GM21786 (cell line): ENCODE results near the gene AGPAT2.

Source experiments
- ATAC-seq: cut with Tn5 transposase; IDR thresholded peaks from one replicate; pipeline ENCODE4 v1.9.1; 2021; ENCODE audit not compliant: unreplicated experiment

The AGPAT2 gene

DNA sequence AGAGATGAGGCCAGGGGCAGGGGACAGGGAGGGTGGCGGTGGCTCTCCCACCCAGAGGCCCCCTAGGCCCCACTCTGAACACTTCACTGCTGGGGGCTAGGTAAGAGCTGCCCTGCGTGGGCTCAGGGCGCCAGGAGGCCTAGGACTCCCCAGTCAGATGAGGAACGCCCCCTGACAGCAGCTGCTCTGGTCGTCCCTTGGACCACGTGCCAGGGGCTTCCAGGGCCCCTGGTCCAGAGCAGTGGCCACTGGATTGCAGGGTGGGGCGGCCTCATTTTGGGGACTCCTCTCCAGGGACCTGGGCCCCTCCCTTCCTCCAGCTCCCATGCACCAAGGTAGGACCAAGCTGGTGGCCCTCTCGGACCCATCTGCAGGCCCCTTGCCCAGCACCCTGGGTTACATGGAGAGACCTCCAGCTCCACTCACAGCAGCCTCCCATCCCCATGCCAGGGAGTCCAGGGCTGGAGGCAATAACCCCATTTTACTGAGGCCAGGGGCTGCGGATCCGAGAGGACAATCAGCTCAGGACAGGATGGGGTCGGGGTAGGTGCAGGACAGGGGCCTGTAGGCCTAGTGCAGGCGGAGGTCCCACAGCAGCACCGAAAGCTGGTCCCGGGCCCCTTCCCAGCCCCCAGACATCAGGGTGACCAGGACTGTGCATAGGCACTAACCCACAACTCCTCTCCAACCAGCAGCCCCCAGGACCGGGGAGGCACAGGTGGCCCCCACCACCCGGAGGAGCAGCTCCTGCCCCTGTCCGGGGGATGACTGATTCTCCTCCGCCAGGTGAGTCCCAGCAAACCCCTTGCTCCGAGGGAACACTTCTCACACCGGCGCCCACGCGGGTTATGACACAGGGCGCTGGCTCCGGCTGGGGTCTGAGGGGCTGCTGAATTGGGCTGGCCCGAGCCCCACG lies 23.0 kb downstream of the AGPAT2 start:
- no peak for ATAC-seq

DNA sequence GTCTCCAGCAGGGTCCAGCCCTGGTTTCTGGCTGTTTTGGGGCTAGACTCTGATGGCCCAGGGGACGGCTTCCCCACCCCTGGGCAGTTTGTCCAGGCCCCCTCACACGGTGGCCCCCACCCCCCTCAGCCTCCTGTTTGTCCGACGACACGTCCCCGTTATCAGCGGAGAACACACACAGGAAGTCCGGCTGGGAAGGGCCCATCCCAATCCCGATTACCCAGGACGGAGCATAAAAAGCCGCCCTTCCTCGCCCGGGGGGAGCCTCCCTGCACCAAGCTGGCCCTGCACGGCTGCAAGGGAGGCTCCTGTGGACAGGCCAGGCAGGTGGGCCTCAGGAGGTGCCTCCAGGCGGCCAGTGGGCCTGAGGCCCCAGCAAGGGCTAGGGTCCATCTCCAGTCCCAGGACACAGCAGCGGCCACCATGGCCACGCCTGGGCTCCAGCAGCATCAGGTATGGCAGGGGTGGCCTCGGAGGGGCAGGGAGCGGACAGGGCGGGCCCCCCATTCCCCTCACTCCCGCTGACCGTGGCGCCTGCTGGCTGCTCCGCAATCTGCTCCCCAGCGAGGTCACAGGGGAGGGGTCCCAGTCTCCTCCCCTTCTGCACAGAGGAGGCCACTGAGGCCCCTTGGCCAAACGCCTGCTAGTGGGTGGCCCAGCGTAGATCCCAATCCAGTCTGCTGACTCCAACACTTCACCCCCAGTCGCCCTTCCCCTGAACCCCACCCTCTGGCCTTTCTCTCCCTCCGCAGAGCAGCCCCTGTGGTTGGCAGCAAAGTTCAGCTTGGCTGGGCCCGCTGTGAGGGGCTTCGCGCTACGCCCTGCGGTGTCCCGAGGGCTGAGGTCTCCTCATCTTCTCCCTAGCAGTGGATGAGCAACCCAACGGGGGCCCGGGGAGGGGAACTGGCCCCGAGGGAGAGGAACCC lies 24.3 kb downstream of the AGPAT2 start, which contains the start of gene EGFL7:
TSS of gene EGFL7 (plus strand) at position 261 of the 926 bp plus-strand sequence. CDS start 5,367 bp downstream, outside the sequence.
- ATAC-seq = no peak

DNA sequence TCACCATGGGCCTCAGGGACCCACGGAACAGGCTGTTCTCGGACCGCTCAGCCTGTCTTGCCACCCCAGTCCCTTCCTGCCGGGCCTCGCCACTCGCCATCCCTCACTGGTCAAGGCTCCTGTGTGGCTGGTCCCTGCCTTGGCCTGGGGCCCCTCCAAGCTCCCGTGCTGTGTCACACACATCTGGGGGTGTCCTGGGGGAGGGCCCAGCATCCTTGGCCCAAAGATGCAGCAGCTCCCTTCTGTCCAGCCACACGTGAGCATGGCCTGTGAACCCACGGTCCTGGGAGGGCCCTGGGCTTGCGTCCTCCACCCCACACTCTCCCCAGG lies 25.0 kb downstream of the AGPAT2 start:
- ATAC-seq = no peak

DNA sequence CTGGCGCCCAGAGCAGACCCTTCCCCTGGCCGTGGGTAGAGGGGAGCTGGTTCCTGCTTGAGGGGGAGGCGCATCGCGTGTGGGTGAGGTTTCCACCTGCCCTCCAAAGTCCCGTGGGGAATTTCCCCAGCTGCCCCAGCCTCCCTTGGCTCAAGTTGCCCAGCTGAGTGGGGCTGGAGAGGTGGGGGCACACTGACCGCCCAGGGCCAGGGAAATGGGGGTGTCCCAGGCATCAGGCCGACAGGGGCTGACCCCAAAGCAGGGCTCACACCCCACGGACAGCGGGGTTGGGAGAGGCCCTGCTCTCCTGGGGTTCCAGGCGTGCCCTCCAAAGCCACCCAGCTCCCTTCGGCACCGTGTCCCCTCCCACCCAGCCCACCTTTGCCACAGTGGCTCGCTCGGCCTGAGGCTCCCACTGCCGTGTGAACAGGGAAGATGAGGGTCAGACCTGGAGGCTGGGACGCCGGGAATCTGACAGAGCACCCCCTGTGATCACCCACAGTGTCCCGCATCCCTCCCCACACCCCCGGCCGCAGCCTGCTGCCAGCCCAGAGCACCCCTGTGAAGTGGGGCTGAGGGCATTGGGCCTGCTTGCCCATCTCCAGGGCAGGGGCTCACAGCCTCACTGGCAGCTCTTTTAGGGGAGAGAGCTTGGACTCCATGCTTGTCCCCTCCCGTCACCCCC lies 25.5 kb downstream of the AGPAT2 start:
- no peak for ATAC-seq

DNA sequence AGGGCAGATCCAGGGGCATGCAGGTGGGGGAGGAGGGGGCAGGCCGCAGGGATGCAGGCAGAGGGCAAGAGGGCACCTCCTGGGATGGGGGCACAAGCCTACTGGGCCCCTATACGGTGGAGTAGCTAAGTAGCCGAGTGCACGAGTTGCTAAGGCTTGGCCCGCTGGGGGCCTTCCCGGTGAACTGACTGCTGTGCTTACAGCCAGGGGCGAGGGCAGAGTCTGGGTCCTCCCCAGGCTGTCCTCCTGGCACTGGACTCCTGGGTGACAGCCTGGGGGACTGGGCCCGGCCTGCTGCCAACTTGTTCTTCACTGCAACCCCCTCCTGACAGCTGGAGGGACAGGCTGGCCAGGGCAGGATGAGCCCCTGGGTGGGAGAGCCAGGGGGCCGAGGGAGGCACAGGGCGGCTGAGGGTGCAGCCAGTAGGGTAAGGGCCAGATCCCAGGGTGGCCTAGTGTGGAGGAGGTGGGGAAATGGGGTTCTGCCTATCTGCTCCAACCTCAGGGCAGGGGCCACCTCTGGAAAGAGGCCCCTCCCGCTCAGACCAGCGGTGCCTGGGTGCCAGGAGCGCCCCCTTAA lies 26.2 kb downstream of the AGPAT2 start:
- ATAC-seq = no peak

DNA sequence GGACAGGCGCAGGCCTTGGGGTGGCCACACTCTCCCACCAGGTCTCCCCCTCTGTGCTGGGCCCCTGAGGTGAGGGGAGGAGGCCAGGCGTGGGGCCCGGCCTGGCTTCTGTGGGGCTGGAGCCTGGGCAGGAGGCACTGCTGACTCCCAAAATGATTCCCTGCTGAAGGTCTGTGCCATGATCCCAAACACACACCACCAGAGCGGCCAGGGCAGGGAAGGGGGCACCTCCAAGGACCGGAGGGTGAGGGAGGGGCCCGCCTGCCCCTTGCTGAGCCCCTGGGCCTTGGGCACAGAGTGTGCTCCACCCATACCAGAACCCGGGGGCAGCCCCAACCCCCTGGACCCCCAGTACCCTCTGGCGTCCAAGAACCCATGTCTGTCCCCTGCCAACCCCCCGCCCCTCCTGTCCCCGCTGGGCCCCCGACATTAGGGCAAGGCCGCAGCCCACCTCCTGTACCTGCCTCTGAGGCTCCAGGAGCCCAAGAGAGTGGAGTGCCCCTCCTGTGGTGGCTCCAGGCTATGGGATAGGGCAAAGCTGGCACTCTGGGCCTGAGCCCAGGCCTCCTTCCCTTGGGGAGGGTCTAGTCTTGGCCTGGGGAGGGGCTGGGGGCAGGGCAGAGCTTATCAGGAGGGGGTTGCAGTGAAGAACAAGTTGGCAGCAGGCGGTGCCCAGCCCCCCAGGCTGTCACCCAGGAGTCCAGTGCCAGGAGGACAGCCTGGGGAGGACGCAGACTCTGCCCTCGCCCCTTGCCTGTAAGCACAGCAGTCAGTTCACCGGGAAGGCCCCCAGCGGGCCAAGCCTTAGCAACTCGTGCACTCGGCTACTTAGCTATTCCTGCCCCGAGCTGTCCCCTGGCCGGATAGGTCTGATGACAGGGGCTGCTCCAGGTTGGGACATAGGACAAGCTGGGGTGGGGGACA lies 27.1 kb downstream of the AGPAT2 start:
- ATAC-seq = no peak

DNA sequence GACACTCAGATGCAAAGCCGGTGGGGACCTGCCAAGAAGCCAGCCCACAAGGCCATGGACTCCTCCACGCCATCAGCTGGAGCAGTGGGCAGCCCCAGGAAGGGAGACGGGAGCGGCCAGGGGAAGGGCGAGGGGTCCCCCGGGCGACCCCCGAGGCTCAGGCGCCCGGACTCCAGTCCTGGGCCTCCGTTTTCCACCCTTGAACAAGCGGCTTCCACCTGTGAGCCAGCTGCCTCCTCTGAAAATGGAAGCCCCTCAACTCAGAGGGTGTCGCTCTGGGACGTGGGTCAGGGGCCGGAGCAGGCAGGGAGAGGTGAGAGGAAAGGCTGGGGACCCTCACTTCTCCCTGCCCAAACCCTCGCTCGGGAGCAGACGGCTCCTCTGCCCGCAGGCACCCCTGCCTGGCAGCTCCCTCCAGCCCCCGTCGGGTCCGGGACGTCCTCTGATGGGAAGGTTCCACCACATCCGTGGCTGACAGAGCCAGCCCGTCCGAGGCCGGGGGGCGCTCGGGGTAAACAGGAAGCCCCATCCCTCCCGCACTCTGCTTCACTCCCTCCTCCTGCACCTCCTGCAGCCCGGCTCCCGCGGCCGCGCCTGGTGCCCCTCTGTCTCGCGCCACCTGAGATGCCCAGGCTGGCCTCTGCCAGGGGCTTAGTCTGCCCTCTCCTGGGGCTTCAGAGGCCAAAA lies 28.3 kb downstream of the AGPAT2 start:
- ATAC-seq = no peak

DNA sequence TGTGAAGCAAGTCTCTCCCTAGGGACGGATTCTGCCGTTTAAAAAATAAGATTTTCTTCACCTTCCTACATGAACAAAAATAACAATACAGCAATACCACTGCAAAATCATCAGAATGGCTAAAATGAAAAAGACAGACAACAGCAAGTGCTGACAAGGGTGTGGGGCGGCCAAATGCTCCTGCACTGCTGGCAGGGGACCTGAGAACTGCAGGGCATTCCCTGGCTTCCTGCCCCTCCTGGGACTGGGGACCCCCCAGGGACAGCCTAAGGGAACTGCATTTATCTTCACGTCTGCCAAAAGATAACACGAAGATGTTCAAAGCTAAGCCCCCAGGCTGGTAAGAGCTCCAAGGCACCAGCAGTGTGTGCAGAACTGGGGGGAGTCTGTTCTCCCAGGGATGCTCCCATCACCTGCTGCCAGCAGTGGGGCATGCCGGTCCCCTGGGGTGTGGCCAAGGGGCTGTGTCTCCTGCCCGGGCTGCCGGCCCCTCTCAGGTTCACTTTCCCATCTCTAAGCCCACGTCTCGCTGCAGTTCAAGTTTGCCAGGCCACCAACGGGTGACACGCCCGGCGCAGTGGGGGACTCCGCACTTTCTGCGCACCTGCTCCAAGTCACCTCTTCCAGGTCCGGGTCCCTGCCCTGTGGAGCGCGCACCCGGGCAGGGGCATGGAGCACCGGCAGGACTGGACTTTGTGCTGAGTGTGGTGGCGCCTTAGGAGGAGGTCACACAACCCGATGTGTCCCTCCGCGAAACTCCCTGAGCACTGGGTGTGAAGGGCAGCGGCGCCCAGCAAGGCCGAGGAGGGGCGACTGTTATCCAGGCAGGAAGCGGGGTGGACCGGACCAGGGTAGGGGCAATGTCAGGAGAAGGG lies 29.0 kb downstream of the AGPAT2 start:
- no peak for ATAC-seq

DNA sequence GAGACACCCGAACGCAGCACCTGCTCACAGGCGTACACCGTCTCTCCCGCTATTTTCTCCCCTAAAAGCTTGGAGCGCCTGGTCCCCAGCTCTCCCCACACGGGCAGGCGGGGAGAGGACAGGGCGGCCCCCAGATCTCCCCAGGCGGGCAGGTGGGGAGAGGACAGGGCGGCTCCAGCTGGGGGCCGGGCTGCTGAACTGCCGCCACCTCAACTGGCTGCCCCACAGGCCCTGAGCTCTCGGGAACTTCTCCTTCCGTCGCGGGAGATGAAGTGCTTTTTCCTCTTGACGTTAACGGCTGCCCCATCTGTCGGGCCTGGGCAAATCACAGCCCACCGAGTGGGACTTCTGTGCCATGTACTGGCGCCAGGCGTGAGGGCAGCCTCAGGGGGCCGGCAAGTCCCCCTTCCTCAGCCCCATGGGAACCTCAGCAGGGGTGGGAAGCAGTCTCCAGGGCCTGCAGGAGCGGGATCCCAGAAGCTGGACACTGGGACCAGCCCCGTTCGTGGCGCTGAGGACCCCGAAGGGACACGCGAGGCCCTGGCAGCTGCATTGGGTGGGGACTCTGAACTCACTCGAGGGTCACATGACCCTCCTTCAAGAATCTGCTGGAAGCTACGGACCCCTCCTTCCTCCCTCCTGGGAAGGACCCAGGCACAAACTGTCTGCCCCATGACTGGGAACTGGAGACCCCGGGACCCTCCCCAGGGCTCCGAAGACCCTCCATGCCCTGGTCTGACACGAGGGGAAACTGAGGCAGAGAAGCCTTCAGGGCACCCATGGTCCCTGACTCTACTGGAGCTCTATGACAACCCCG lies 30.3 kb downstream of the AGPAT2 start:
- no peak for ATAC-seq

DNA sequence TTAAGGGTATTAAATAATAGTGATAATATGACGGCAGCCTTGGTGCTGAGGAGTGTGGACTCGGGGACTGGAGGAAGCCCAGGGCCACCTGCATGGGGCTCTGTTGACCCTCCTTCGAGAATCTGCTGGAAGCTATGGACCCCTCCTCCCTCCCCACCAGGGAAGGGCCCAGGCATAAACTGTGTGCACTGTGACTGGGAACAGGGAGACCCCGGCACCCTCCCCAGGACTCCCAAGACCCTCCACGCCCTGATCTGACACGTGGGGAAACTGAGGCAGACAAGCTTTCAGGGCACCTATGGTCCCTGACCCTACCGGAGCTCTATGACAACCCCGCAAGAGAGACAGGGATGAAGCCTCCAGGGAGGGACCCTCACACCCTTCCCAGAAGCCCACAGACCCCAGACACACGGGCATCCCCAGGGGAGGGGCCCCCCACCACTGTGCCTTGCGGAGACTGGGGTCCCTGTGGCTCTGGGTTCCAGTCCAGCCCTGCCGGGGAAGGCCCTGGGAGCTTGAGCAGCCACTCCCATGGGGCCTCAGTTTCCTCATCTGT lies 31.0 kb downstream of the AGPAT2 start:
- no peak for ATAC-seq

DNA sequence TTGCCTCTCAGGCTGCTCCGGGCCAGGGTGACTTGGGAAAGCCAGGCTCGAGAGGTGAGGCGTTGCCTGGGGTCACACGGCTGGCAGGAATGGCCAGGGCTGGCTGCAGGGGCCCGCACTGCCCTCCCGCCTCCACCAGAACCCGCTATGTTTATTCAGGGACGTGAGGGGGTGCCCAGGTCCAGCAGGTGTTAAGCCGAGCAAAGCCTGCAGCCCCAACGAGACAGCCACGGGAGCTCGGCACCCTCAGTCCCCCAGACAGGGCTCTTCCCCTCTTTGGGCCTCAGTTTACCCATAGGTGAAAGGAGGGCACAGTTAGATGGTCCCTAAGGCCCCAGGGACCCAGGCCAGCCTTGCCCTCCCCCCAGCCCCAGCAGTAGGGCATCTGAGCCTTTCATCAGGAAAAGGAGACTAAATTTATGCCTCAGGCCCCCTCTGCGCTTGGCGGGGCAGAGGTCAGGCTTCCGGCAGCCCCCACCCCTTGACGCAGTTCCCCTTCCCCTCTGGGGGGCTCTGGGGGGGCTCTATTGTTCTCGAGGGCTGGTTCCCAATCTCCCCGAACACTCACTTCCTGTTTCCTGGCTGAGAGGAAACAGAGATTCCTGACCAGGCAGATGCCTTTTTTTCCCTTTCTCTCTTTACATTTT lies 31.6 kb downstream of the AGPAT2 start:
- no peak for ATAC-seq

DNA sequence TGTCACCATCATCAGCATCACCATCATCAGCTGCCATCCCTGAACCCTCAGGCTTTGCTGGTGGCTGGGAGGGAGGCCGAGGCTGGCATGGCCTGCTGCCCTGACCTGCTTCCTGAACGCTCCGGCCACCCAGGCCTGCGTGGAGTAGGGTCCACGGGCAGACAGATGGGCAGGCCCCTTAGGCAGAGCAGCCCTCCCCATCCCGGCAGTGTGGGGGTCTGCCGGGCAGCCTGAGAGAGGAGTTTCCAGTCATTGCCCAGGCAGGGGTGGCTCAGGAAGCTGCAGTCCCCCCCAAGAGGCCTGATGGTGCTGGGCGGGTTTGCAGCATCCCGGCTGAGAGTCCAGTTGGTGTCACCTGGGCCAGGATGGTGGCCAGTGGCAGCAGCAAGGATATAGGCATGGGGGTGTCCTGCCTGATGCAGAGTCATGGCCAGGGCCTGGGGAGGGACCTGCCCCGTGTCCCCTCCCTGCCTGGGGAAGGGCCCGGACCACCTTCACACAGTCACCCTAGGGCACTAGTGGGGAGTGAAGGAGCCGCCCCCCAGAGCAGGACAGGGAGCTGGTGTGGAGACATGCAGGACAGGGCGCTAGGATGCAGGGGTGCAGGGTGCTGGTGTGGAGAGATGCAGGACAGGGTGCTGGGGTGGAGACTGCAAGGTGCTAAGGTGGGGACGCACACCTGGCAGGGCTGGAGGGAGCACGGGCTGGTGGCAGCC lies 32.3 kb downstream of the AGPAT2 start:
- no peak for ATAC-seq

DNA sequence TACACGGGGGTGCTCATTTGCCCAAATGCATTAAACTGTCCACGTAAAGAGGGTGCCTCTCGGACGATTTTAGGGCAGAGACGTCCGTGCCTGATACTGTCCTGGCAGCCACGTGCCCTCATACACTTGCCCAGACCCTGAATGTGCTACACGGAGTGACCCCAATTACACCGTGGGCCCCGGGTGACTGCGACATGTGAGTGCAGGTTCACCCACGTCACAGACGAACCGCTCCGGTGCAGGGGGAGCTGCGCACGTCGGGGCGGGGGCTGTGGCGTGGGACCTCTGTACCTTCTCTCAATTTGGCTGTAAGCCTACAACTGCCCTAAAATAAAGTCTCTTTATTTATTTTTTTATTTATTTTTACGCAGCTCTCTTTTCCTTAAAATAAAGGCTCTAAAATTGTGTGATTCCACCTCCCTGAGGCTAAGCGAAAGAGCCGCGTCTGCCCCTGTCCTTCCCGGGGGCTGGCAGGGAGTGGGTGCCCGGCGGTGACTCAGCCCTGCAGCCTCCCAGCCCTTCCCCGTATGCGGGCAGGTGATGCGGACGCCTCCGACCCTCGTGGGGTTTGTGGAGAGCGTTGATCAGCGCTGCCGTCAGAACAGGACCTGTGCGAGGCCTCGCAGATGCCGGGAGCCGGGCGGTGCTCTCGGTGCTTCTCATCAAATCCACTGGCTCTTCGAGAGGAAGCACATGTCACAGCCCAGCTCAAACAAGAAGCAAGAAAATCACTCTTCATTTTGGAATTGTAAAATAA lies 33.8 kb downstream of the AGPAT2 start:
- ATAC-seq = no peak

DNA sequence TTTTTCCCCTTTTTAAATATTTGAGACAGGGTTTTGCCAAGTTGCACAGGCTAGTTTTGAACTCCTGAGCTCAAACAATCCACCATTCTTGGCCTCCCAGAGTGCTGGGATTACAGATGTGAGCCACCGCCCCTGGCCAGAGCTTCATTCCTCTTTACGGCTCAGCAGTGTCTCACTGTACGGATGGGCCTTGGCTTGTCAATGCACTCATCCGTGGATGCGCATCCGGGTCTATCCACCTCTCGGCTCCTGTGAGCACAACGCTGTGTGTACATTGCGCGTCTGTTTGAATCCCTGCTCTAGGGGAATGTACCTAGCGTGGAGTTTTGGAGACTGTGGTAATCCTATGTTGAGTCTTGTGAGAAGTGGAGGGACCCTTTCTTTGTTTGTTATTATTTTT lies 35.4 kb downstream of the AGPAT2 start:
- ATAC-seq = no peak

DNA sequence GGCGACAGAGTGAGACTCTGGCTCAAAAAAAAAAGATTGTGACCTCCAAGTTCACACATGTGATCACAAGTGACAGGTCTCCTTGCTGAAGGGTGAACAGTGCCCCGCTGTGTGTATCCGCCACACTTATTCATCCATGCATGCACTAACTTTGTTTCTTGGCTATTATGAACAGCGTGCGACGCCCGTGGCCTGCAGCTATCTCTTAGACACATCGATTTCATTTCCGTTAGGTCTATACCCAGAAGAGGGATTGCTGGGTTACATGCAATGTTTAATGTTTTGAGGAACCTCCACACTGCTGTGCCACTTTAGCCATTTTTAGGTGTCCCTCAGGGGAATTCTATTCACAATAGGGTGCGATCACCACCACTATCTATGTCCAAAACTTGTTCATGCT lies 36.6 kb downstream of the AGPAT2 start:
- ATAC-seq = no peak
